GM06990 (cell line): Measurements from ENCODE around the gene SLX9.

Source experiments
- DNase-seq: peaks from one replicate; pipeline ENCODE4 v3.0.0-alpha.2; 2011; ENCODE audit not compliant: insufficient read length; ENCODE audit errors: extremely low read depth
- H3K27me3 ChIP-seq: replicated peaks from 2 replicates; pipeline ENCODE4 v1.6.0; 2011; ENCODE audit warnings: low read length; ENCODE audit not compliant: control insufficient read depth, insufficient read depth
- H3K36me3 ChIP-seq: 2 replicates; pipeline ENCODE4 v1.5.1; 2011; ENCODE audit warnings: low read length; ENCODE audit not compliant: control insufficient read depth, insufficient read depth
- H3K4me3 ChIP-seq: replicated peaks from 2 replicates; pipeline ENCODE4 v1.5.1; 2011; ENCODE audit warnings: low read depth, mild to moderate bottlenecking, control low read depth, low read length
- CTCF ChIP-seq: IDR thresholded peaks from 2 replicates; pipeline ENCODE4 v1.5.1; 2011; ENCODE audit warnings: low read length, control low read depth, mild to moderate bottlenecking, inconsistent platforms; ENCODE audit not compliant: insufficient read depth, poor library complexity, severe bottlenecking

The SLX9 gene

GRCh38 chr21:44957047-44957831, 17.4 kb downstream of the SLX9 start:
- Histone ChIP-seq H3K4me3 (no peak overlapping the region), H3K36me3 (peaks cover 34% of the 10 kb centered on the region), H3K27me3 (no peaks in the 10 kb centered on the region)
- no peak for TF ChIP-seq CTCF
- no peak for DNase-seq

- no peak for TF ChIP-seq CTCF
- Histone ChIP-seq H3K36me3 (peaks cover 33% of the 10 kb centered on the region), H3K4me3 (no peak overlapping the region), H3K27me3 (no peaks in the 10 kb centered on the region)
- DNase-seq: no peak
These were observed 18.1 kb downstream of the SLX9 start for GRCh38 chr21:44957901-44958451.

GRCh38 chr21:44958471-44959191, 18.8 kb downstream of the SLX9 start:
- Histone ChIP-seq H3K4me3 (no peak overlapping the region), H3K36me3 (peaks cover 32% of the 10 kb centered on the region), H3K27me3 (no peaks in the 10 kb centered on the region)
- DNase-seq: no peak
- TF ChIP-seq CTCF: no peak

GRCh38 chr21:44959376-44960091, 19.7 kb downstream of the SLX9 start:
- TF ChIP-seq CTCF: no peak
- DNase-seq: no peak
- no peaks in the 10 kb centered on the region for H3K27me3 ChIP-seq
- H3K36me3 ChIP-seq: peaks cover 28% of the 10 kb centered on the region
- no peak overlapping the region for H3K4me3 ChIP-seq

GRCh38 chr21:44960141-44961092, 20.6 kb downstream of the SLX9 start:
- Histone ChIP-seq H3K27me3 (no peaks in the 10 kb centered on the region), H3K36me3 (peaks cover 25% of the 10 kb centered on the region), H3K4me3 (no peak overlapping the region)
- no peak for DNase-seq
- no peak for TF ChIP-seq CTCF
